ENCODE data around the gene MYO1D. TPM values are rescaled to one million over a fixed set of nuclear protein-coding genes. Genes with fewer than 3 reads are reported as not detected.

The MYO1D gene
- total and polyA plus RNA-seq, 2 of the 13 experiments (the other 11 are each of a cell fraction or from before 2014, with no cell fraction given), result 13.2 to 17.3 TPM

- TF ChIP-seq ZXDC (CRISPR knock-in tag; IDR thresholded peaks at IDR 0.05), result no peak
- no peak for TF ChIP-seq ZNF549 (CRISPR knock-in tag; IDR thresholded peaks at IDR 0.05)
- TF ChIP-seq JDP2 (CRISPR knock-in tag; IDR thresholded peaks at IDR 0.05; ENCODE audit: borderline replicate concordance), result no peak
Observed at GRCh38 chr17:32917842-32918241, 40.9 kb upstream of the MYO1D start (continued).

GRCh38 chr17:32917081-32917480 lies 40.2 kb upstream of the MYO1D start:
- H3K9me3 ChIP-seq (ENCODE audit: low read length), result no peaks in the 10 kb centered on the region
- peak overlapping the region; percentile 33 for H2AFZ ChIP-seq (ENCODE audit: low read length)
- ChIA-PET POLR2A (no interaction called here), CTCF (ENCODE audit: low intra/inter-chr PET ratio, low total read pairs) (no interaction called here)
- DNase-seq (ENCODE audit: low spot score) (no peak), ATAC-seq (no peak), FAIRE-seq (no peak)
- no peaks in the 10 kb centered on the region for H3K36me3 ChIP-seq (replicated peaks in 1 of 2; ENCODE audit: control insufficient read depth in 1 of 2, insufficient read depth in 2 of 2, low read length in 2 of 2)
- no peaks in the 10 kb centered on the region for H3K79me2 ChIP-seq (ENCODE audit: insufficient read depth, low read length)
- H3K27me3 ChIP-seq (ENCODE audit: control insufficient read depth in 1 of 2, insufficient read depth in 2 of 2, low read length in 2 of 2), result no peaks in the 10 kb centered on the region
- H3K4me2 ChIP-seq (ENCODE audit: low read depth, low read length), result no peak overlapping the region
- no peaks in the 10 kb centered on the region for H4K20me1 ChIP-seq (ENCODE audit: insufficient read depth, low read length)
- no peak for TF ChIP-seq ASH2L (IDR thresholded peaks at IDR 0.05; ENCODE audit: insufficient read length, low read depth, low read length)
- H3K4me1 ChIP-seq (ENCODE audit: insufficient read depth, low read length), result peaks cover 77% of the 10 kb centered on the region
- H3K4me3 ChIP-seq (replicated peaks in 1 of 3; ENCODE audit: insufficient read depth in 1 of 3, low read depth in 2 of 3, low read length in 3 of 3), result no peak overlapping the region
- intact Hi-C loops (cut with micrococcal nuclease; ENCODE audit: unreplicated experiment) (no loop called here), in situ Hi-C loops (cut with HindIII; ENCODE audit: extremely low pct_ligation_motif_present, low pct_unique_long_range_greater_than_20kb) (no loop called here)
- BruUV-seq (replicated peaks), result no TSS peak
- no peak overlapping the region for H3K9ac ChIP-seq (ENCODE audit: insufficient read depth, low read depth, low read length)
- no peak overlapping the region for H3K27ac ChIP-seq (ENCODE audit: extremely low read length, insufficient read depth, low read length)

- POLR2A ChIA-PET, result no interaction called here
- 20% methylated on average over 3 of the region's 3 CpGs for WGBS (ENCODE audit: low lambda C conversion rate)
- no peak overlapping the region for H3K27ac ChIP-seq (ENCODE audit: extremely low read length, insufficient read depth, low read length)
- H3K36me3 ChIP-seq (replicated peaks in 1 of 2; ENCODE audit: control insufficient read depth in 1 of 2, insufficient read depth in 2 of 2, low read length in 2 of 2), result no peaks in the 10 kb centered on the region
- H3K9me3 ChIP-seq (ENCODE audit: low read length), result no peaks in the 10 kb centered on the region
- FAIRE-seq (no peak), DNase-seq (ENCODE audit: low spot score) (no peak), ATAC-seq (no peak)
- H3K27me3 ChIP-seq (ENCODE audit: control insufficient read depth in 1 of 2, insufficient read depth in 2 of 2, low read length in 2 of 2), result no peaks in the 10 kb centered on the region
- BruUV-seq (replicated peaks), result no TSS peak
- H3K79me2 ChIP-seq (ENCODE audit: insufficient read depth, low read length), result no peaks in the 10 kb centered on the region
- no peak overlapping the region for H2AFZ ChIP-seq (ENCODE audit: low read length)
- H4K20me1 ChIP-seq (ENCODE audit: insufficient read depth, low read length), result no peaks in the 10 kb centered on the region
- in situ Hi-C loops (cut with HindIII; ENCODE audit: extremely low pct_ligation_motif_present, low pct_unique_long_range_greater_than_20kb), result no loop called here
- intact Hi-C loops (cut with micrococcal nuclease; ENCODE audit: unreplicated experiment), result no loop called here
- H3K4me2 ChIP-seq (ENCODE audit: low read depth, low read length), result no peak overlapping the region
- no peak overlapping the region for H3K4me3 ChIP-seq (replicated peaks in 1 of 3; ENCODE audit: insufficient read depth in 1 of 3, low read depth in 2 of 3, low read length in 3 of 3)
- H3K9ac ChIP-seq (ENCODE audit: insufficient read depth, low read depth, low read length), result no peak overlapping the region
- CTCF ChIA-PET (ENCODE audit: low intra/inter-chr PET ratio, low total read pairs), result no interaction called here
- peaks cover 83% of the 10 kb centered on the region for H3K4me1 ChIP-seq (ENCODE audit: insufficient read depth, low read length)
- TF ChIP-seq CHD4 (IDR thresholded peaks at IDR 0.05; ENCODE audit: borderline replicate concordance, low read length) (no peak), TRAFD1 (CRISPR knock-in tag; IDR thresholded peaks at IDR 0.05; ENCODE audit: borderline replicate concordance) (no peak), ZFP1 (CRISPR knock-in tag; IDR thresholded peaks at IDR 0.05) (no peak), ZNF660 (CRISPR knock-in tag; IDR thresholded peaks at IDR 0.05; ENCODE audit: borderline replicate concordance, low read depth) (no peak), ZBTB43 (CRISPR knock-in tag; conservative IDR thresholded peaks at IDR 0.05) (no peak), SUZ12 (IDR thresholded peaks at IDR 0.05; ENCODE audit: low read depth, low read length) (no peak), ELF3 (CRISPR knock-in tag; IDR thresholded peaks at IDR 0.05) (no peak)
Observed at GRCh38 chr17:32916134-32916533, 39.2 kb upstream of the MYO1D start.

All from HepG2 (cell line).